ENCODE measurements around the gene SYT5. TPM values are rescaled to one million over a fixed set of nuclear protein-coding genes. Genes with fewer than 3 reads are reported as not detected.

The SYT5 gene
- total and polyA plus RNA-seq, 9 of the 15 experiments (the other 6 are each of a cell fraction or from before 2014, with no cell fraction given) = 1.3 to 20.9 (median 8.8) TPM

DNA sequence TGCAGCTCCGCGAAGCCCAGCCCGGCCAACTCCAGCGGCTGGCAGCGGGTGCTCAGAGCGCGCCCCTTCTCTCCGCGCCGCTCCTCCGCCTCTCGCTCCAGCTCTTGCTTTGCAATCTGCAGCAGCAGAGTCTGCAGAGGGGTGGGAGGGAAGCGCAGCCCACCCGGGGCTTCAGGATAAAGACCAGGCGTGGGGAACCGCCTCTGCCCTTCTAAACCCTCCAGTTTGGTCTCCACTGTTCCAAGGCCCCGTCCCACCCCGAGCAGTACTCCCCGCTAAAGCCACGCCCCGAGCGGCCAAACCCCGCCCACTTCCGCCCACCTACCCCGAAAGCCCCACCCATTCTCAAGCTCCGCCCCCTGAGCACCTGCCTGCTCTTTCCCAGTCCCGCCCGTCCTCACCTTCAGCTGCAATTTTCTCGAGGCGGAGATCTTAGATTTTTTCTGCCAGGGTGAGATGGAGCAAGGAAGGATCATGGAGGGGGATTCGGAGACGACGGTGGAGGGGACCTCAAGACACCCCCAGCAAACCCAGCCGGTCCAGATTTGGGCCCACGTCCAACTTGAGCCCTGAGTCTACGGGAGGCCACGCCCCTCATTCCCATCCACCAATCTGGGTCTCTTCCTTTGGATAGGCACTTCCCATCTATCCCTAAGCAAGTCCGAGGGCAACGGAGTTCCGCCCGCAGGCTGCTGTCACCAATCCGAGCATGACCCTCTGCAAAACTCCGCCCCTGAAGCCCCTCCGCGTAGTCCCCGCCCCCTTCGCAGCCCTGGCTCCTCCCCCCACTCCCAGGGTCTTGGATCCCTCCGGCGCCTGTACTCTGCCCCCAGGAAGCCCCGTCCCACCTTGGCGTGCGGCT, 23.7 kb downstream of the SYT5 start (continued):
- TF ChIP-seq KDM2B (CRISPR knock-in tag; IDR thresholded peaks at IDR 0.05) (no peak), NFYB (IDR thresholded peaks at IDR 0.05; ENCODE audit: extremely low read depth, insufficient read length) (no peak), RBBP5 (IDR thresholded peaks at IDR 0.05; ENCODE audit: borderline replicate concordance, insufficient read depth, low read length, poor library complexity, severe bottlenecking) (peak; percentile 33), NRF1 (conservative IDR thresholded peaks at IDR 0.05 in 1 of 2, IDR thresholded peaks at IDR 0.05 in 1 of 2) (peak; percentile 49 to 64; a peak in 3 of 4 replicates), ZNF830 (CRISPR knock-in tag; IDR thresholded peaks at IDR 0.05) (no peak), SPI1 (IDR thresholded peaks at IDR 0.05; ENCODE audit: borderline replicate concordance, low read depth, low read length) (peak; percentile 76; the same call in 1 of the 2 replicates), PHF8 (IDR thresholded peaks at IDR 0.05; ENCODE audit: borderline replicate concordance, low read length) (peak; percentile 55; the same call in 1 of the 2 replicates), ZNF77 (CRISPR knock-in tag; IDR thresholded peaks at IDR 0.05) (no peak)
- TF ChIP-seq, protein P1, sequence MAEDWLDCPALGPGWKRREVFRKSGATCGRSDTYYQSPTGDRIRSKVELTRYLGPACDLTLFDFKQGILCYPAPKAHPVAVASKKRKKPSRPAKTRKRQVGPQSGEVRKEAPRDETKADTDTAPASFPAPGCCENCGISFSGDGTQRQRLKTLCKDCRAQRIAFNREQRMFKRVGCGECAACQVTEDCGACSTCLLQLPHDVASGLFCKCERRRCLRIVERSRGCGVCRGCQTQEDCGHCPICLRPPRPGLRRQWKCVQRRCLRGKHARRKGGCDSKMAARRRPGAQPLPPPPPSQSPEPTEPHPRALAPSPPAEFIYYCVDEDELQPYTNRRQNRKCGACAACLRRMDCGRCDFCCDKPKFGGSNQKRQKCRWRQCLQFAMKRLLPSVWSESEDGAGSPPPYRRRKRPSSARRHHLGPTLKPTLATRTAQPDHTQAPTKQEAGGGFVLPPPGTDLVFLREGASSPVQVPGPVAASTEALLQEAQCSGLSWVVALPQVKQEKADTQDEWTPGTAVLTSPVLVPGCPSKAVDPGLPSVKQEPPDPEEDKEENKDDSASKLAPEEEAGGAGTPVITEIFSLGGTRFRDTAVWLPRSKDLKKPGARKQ (CRISPR knock-in tag; IDR thresholded peaks at IDR 0.05) = no peak
- TF ChIP-seq, protein P2, sequence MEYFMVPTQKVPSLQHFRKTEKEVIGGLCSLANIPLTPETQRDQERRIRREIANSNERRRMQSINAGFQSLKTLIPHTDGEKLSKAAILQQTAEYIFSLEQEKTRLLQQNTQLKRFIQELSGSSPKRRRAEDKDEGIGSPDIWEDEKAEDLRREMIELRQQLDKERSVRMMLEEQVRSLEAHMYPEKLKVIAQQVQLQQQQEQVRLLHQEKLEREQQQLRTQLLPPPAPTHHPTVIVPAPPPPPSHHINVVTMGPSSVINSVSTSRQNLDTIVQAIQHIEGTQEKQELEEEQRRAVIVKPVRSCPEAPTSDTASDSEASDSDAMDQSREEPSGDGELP (CRISPR knock-in tag; IDR thresholded peaks at IDR 0.05; ENCODE audit: borderline replicate concordance) = peak; percentile 68; the same call in 1 of the 2 replicates
- TF ChIP-seq, protein P3, sequence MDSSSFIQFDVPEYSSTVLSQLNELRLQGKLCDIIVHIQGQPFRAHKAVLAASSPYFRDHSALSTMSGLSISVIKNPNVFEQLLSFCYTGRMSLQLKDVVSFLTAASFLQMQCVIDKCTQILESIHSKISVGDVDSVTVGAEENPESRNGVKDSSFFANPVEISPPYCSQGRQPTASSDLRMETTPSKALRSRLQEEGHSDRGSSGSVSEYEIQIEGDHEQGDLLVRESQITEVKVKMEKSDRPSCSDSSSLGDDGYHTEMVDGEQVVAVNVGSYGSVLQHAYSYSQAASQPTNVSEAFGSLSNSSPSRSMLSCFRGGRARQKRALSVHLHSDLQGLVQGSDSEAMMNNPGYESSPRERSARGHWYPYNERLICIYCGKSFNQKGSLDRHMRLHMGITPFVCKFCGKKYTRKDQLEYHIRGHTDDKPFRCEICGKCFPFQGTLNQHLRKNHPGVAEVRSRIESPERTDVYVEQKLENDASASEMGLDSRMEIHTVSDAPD (CRISPR knock-in tag; IDR thresholded peaks at IDR 0.05) = no peak
- TF ChIP-seq, protein P4, sequence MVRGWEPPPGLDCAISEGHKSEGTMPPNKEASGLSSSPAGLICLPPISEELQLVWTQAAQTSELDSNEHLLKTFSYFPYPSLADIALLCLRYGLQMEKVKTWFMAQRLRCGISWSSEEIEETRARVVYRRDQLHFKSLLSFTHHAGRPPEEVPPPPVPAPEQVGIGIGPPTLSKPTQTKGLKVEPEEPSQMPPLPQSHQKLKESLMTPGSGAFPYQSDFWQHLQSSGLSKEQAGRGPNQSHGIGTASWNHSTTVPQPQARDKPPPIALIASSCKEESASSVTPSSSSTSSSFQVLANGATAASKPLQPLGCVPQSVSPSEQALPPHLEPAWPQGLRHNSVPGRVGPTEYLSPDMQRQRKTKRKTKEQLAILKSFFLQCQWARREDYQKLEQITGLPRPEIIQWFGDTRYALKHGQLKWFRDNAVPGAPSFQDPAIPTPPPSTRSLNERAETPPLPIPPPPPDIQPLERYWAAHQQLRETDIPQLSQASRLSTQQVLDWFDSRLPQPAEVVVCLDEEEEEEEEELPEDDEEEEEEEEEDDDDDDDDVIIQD (CRISPR knock-in tag; IDR thresholded peaks at IDR 0.05) = no peak
- TF ChIP-seq, protein P5, sequence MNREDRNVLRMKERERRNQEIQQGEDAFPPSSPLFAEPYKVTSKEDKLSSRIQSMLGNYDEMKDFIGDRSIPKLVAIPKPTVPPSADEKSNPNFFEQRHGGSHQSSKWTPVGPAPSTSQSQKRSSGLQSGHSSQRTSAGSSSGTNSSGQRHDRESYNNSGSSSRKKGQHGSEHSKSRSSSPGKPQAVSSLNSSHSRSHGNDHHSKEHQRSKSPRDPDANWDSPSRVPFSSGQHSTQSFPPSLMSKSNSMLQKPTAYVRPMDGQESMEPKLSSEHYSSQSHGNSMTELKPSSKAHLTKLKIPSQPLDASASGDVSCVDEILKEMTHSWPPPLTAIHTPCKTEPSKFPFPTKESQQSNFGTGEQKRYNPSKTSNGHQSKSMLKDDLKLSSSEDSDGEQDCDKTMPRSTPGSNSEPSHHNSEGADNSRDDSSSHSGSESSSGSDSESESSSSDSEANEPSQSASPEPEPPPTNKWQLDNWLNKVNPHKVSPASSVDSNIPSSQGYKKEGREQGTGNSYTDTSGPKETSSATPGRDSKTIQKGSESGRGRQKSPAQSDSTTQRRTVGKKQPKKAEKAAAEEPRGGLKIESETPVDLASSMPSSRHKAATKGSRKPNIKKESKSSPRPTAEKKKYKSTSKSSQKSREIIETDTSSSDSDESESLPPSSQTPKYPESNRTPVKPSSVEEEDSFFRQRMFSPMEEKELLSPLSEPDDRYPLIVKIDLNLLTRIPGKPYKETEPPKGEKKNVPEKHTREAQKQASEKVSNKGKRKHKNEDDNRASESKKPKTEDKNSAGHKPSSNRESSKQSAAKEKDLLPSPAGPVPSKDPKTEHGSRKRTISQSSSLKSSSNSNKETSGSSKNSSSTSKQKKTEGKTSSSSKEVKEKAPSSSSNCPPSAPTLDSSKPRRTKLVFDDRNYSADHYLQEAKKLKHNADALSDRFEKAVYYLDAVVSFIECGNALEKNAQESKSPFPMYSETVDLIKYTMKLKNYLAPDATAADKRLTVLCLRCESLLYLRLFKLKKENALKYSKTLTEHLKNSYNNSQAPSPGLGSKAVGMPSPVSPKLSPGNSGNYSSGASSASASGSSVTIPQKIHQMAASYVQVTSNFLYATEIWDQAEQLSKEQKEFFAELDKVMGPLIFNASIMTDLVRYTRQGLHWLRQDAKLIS (CRISPR knock-in tag; IDR thresholded peaks at IDR 0.05) = peak; percentile 77; the same call in 1 of the 2 replicates
